ENCODE data around the gene ACRV1.

DNA sequence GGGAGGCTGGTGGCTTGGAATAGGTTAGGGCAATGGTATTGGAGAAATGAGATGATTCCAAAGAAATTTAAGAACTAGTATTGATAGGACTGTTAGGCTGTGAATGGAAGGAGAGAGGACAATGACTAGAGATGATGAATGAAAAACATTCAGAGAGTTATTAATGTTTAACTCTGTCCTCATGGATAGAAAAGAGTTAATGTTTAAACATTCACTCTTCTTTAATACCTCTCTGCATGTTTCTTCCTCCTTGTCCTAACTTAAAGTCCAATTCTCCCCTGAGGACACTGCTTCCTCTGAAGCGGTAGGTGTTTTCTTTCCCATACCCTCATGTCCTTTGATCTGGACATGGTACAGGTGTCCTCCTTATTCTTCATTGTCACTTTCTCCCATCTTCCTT, 42.3 kb downstream of the ACRV1 start:
- TF ChIP-seq, protein P1, sequence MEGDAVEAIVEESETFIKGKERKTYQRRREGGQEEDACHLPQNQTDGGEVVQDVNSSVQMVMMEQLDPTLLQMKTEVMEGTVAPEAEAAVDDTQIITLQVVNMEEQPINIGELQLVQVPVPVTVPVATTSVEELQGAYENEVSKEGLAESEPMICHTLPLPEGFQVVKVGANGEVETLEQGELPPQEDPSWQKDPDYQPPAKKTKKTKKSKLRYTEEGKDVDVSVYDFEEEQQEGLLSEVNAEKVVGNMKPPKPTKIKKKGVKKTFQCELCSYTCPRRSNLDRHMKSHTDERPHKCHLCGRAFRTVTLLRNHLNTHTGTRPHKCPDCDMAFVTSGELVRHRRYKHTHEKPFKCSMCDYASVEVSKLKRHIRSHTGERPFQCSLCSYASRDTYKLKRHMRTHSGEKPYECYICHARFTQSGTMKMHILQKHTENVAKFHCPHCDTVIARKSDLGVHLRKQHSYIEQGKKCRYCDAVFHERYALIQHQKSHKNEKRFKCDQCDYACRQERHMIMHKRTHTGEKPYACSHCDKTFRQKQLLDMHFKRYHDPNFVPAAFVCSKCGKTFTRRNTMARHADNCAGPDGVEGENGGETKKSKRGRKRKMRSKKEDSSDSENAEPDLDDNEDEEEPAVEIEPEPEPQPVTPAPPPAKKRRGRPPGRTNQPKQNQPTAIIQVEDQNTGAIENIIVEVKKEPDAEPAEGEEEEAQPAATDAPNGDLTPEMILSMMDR (IDR thresholded peaks at IDR 0.05; ENCODE audit: extremely low read depth in 1 of 2, insufficient read depth in 1 of 2, low read depth in 1 of 2, low read length in 2 of 2), result no peak
- TF ChIP-seq POLR2AphosphoS5 (IDR thresholded peaks at IDR 0.05; ENCODE audit: insufficient read depth, low read depth, low read length) (no peak), POLR2A (IDR thresholded peaks at IDR 0.05; ENCODE audit: low read depth, low read length) (no peak), GATA2 (IDR thresholded peaks at IDR 0.05; ENCODE audit: insufficient read depth, insufficient read length, low read depth, low read length) (no peak), EZH2 (IDR thresholded peaks at IDR 0.05; ENCODE audit: borderline replicate concordance, low read depth, low read length, severe bottlenecking) (no peak)
- TF ChIP-seq, protein P2, sequence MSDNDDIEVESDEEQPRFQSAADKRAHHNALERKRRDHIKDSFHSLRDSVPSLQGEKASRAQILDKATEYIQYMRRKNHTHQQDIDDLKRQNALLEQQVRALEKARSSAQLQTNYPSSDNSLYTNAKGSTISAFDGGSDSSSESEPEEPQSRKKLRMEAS (IDR thresholded peaks at IDR 0.05; ENCODE audit: insufficient read depth, insufficient read length), result no peak

All from endothelial cell of umbilical vein (primary cell).